Fibroblast of lung (primary cell): ENCODE results near the gene SORBS1.

Source experiments
- EZH2 ChIP-seq: IDR thresholded peaks from 2 replicates; pipeline ENCODE4 v1.5.1; 2012; ENCODE audit warnings: low read length, control low read depth, mild to moderate bottlenecking; ENCODE audit errors: missing control alignments
- TF ChIP-seq, protein P1 (sequence below), 2 donors: IDR thresholded peaks in 1 of 2; conservative IDR thresholded peaks in 1 of 2; 1 replicate in 1 of 2; 2 replicates in 1 of 2; pipeline ENCODE4 v1.5.1; 2011 to 2012; ENCODE audit warnings: low read length in 2 of 2, control low read depth in 1 of 2, inconsistent platforms in 1 of 2, low read depth in 1 of 2, mild to moderate bottlenecking in 1 of 2

DNA sequence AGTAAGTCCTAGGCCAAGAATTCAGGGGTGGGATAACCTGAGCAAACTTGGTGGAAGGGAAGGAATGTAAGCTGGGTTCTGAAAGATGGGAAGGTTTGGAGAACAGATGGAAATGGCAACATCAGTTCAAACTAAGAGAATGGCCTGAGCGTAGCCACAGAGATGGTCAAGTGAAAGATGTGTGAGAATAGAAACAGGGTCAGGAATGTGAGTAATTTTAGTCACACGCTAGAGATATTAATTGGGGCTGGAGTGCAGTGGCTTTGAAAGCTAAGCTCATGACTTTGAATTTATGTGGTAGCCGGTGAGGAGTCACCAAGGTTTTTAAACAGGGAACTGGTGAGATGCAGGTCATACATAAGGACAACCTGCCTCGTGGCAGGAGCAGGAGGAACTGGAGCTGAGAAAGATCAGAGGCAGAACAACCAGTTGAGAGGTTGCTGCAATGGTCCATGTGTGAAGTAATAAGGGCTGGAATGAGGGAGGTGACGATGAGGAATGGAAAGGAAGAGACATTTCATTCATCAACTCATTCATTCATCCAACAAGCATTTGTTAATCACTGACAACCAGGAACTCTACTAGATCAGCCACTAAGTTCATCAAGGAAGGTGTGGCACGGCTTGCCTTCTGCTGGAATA lies 12.9 kb upstream of the SORBS1 start:
- TF ChIP-seq, protein P1, sequence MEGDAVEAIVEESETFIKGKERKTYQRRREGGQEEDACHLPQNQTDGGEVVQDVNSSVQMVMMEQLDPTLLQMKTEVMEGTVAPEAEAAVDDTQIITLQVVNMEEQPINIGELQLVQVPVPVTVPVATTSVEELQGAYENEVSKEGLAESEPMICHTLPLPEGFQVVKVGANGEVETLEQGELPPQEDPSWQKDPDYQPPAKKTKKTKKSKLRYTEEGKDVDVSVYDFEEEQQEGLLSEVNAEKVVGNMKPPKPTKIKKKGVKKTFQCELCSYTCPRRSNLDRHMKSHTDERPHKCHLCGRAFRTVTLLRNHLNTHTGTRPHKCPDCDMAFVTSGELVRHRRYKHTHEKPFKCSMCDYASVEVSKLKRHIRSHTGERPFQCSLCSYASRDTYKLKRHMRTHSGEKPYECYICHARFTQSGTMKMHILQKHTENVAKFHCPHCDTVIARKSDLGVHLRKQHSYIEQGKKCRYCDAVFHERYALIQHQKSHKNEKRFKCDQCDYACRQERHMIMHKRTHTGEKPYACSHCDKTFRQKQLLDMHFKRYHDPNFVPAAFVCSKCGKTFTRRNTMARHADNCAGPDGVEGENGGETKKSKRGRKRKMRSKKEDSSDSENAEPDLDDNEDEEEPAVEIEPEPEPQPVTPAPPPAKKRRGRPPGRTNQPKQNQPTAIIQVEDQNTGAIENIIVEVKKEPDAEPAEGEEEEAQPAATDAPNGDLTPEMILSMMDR (conservative IDR thresholded peaks at IDR 0.05 in 1 of 2, IDR thresholded peaks at IDR 0.05 in 1 of 2; ENCODE audit: low read depth in 1 of 2, low read length in 2 of 2) = no peak
- TF ChIP-seq EZH2 = no peak
